GM21786 (cell line): ENCODE data around the gene ERC2.
"Not testable (repeated sequence)": the region's sequence is repeated elsewhere in the genome, so short reads cannot be mapped to it uniquely, and the experiment has no call there.

Experiments used
- ATAC-seq: cut with Tn5 transposase; IDR thresholded peaks from one replicate; pipeline ENCODE4 v1.9.1; 2021; ENCODE audit not compliant: unreplicated experiment

ERC2 gene

DNA sequence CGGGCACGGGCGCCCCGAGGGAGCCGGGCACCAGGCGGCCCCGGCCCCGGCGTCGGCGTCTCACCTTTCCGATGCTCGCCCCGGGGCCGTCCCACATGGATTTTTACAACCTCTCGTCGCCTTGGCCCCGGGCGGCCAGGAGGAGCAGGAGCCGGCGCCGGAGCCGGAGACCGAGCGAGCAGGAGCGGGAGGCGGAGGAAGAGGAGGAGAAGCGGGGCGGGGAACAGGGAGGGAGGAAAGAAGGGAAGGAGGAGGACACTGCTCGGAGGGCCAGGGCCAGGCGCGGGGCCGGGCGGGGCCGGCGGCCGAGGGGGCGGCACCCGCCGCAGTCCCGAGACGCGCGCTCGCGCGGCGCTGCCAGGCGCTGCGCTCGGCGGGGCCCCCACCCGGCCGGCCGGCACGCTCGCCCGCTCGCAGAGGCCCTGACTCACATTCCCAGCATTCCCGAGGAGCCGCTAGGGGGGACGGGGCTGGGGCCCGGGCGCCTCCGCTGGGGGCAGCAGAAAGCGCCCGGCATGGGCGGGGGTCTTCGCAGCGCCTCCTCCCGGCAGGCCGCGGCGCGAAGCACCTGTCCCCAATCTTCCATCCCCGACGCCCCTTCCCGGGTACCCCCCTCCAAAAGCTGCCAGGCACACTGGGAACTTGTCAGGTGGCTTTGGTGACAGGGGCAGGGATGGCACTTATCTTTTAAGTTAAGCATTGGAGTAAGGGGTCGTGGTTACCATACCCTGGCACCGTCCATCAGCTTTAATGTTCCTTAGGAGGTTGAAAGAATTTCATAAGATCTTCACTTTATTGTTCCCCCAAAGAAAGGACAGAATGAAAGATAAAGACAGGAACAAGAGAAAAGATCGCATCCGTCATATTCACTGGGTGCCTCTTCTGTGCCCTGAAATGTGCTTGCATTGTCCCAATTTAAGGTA, at the start of gene ERC2:
Gene ERC2 (minus strand): TSS at position 284 of the 923 bp plus-strand sequence.
- ATAC-seq = no peak

DNA sequence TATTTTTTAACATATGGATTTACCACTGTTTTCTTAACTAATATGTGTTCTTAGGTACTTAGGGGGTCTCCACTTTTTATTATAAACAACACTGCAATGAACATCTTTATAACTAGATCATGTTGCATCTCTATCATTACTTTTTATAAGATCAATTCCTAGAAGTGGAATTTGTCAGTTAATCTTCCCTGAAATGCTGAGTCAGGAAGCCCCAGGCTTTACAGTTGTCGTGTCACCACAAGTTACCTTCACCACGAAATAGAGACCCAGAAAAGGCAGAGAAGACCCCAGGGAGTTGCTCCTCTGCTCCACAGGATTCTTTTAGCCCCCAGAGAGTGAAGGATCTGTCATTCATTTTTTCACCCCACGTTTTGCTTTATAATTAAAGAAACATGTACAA, 34.5 kb upstream of the ERC2 start:
- no peak for ATAC-seq

DNA sequence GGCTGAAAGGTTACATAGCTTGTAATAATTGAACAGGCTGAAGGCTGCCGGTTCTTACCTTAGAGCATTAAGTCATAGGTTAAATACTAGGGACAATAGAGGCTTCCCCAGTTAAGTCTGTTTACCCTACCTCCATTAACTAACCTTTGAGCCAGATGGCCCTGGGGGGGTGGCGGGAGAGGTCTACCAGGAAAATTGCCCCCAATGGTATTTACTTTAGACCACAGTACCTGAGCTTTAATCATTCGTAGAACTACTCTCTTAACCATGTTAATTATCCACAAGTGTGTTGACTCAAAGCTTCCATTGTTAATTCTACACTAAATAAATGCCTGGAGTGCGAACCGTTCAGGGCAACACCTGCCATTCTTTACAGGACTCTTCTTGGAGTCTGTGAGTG, 28.1 kb upstream of the ERC2 start:
- not testable (repeated sequence) for ATAC-seq

DNA sequence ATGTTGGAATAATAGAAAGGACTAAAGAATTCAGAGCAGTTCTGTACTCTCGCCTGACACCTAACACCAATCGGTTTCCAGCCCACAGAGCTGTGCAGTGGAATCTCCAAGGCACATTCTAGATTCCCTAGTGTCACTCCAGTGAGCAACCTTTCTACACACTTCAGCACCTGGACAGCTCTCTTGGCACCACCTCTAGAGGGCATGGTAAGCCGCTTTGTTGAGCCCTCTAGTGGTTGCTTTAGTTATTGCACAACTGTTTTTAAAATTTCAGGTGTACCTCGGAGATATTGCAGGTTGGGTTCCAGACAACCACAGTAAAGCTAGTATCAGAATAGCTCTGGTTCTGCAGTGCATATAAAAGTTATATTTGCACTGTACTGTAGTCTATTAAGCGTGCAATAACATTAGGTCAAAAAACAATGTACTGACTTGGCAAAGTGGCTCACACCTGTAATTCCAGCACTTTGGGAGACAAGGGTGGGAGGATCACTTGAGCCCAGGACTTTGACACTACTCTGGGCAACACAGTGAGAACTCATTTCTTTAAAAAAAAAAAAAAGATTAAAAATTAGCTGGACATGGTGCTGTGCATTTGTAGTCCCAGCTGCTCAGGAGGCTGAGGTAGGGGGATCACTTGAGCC, 26.5 kb upstream of the ERC2 start:
- peak; percentile 71 for ATAC-seq

DNA sequence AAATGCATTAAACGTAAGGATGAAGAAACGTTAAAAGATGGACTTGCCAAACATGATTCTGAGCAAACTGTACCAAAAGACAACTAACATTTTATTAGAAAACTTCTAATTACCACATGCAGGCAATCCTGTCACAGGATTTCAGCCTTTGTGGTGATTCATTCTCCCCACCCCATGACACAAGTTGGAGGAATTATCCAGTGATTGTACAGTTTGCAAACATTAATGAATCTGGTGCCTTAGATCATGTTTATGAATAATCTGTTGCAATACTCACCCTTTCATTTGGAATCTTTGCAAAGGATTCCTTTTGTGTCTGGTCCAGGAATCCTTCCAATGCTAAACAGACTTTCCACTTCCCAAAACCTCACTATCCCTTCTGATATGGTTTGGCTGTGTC, 23.3 kb upstream of the ERC2 start:
- no peak for ATAC-seq

DNA sequence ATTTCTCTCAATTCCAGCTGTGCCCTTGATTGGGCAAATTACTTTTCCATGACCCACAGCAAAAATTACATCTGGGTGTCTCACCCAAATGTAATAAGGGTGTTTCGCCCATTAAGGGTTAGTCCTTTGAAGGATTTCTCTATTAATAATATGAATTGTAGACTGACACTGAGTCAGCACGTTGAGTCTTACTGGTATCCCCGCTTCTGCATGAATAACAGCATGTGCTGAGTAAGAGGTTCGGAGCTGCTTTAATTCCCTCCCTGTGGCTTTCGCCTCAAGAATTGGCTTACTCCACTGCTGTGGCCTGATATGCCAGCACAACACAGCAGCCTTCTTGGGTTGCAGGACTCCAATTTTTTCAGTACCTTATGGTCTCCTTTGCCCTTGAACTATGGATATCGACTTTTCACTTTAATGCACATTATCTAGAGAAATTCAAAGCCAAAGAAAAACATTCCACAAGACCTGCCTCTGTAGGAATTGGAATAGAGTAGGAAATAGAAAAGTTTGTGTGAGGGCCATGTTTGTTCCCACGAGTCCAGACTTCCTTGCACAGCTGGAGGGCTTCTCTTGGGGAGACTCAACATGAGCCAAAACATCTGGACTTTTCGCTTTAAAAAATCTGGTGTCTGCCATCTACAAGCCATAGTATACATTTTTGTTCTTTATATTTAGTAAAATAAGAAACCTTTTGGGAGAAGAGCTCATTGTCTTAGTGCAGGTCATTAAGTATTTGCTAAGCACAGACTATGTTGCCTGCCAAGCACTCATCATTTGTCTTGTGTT, 20.7 kb upstream of the ERC2 start:
- no peak for ATAC-seq

DNA sequence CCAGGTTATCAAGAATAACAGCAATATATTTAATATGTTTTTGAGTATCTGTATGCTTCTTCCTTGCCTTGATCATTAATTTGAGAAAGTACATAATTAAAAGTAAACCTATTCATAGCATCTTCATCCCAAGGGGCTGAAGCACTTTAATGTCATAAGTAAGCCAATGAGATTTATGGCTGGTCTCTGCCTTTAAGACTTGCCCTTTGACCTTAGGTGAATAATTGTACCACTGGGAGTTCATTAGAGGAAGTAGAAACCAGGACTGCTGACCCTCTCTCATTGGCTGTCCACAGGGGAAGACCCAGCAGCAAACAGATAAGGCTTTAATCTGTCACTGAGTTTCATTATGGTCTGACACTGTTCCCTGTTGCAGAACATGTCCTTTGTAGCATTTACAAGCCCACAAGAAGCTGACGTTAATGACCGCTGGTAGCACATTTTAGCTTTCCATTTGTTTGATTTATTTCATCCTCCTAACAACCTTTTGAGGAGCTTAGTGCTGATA, 16.3 kb upstream of the ERC2 start:
- no peak for ATAC-seq

DNA sequence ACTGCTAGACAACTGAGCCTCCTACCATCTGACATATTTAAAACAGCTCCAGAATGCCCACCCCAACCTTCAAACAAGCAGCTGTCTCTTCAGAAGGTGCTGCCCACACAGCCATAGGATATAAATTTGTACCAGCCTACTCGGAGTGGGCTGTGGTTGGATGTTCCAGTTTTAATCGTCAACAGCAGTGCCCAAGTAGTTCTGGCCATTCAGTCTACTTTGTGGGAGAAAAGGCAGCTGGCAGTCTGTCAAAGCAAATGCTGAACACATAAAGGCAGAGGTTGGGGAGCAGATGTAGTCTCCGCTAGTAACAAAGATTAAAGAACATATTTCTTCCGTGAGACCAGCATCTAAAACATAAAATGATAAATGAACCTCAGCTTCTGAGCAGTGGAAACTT, 15.9 kb upstream of the ERC2 start:
- no peak for ATAC-seq

DNA sequence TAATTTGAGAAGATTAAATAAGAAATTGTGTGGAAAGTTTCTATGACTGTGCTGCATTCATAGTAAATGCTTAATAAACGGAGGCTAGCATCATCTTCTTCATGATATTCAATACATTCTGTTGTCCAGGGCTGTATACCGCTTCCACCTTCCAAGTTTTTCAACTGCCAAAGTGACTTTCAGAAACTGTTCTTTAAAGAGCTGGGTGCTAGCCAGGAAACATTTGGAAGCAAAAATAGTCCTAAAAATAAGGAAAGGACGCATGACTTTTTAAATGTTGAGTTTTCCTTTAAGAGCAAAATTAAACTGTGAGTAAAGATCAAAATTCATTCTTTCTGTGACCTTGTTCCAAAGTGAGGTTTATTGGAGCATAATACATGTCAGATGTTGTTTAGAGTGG, 9.4 kb upstream of the ERC2 start:
- no peak for ATAC-seq

DNA sequence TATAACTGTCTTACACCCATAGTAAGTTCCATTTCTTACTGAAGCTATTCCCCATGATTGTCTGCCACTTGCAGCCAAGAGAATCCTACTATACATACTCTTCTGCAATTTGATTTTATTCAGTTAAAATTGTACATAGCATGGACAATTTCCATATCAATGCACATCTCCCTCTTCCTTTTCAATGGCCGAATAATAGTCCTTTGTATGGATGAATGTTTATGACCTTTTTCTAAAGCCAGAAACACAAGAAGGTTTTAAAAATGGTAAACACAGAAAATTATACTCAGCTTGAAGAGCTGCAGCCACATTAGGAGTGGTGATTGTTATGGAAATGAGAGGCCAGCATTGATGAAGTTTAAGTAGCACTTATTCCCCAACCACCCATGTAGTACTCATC, 8.5 kb upstream of the ERC2 start:
- no peak for ATAC-seq

DNA sequence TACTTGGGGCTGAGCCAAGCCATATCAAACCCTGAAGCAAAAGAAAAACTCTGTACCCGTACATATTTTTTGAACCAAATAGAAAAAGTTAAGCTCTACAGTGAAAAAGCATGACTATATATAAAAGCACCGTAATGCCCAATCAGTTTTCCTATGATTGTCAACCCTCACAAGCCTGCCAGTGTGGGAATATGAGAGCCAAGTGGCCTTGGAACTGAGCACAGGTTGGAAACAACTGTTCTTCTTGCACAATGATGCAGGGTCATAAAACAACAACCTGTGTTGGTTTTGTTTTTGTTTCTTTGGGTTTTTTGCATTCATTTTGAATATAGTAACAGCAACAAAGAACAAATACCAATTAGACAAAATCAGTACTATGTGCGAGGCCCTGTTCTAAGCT, 3.5 kb upstream of the ERC2 start:
- no peak for ATAC-seq

DNA sequence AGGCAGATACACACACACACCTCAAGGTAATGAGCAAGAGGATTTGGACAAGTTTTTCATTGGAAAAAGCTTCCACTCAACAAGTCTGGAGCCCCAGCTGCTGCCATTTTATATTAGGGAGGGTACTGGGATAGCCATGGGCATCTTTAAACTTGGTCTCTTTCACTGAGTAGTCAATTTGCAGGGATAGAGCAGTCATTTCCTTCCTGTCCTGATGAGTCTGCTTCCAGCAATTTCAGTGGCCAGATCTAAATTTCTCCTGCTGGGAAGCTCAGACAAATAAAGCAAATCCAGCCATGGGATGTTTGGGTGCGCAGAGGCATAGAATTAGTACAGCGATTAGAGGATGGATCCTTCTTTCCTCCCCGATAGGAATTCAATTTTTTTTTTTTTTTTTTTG, 874 bp upstream of the ERC2 start:
- ATAC-seq = no peak

DNA sequence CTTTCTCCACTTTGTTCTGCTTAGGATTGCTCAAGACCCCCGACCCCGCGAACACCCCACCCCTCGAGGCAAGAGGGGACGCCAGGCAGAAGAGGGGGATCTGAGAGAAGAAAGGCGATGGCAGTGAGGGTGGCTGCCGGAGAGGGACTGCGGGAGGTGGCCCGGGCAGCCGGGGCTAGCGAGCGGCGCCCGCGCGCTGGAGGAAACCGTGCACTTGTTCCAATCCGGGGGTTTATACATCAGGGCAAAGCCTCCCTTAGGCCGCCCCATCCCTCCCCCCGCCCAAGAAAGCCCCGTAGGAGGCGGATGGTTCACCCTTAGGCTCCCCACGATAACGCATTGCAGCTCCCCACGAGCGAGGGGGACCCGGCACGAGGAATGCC, 475 bp downstream of the ERC2 start:
- ATAC-seq = no peak

DNA sequence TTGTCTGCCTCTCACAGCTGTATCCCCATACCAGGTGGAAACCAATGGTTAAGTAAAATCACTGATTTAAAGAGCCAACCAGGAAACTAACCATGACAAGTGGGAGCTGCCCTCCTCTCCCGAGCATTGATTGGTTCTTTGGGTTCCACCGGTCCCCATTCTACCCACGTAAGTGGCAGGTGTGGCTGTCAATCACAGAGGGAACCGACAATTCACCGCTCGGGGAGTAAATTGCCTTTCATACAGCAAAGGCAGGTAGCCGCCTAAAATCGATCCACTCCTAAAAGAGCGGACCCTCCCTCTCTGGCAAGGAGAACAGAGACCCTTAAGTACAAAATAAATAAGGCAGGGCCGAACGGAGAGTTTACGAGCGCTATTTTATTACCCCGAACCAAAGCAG, 1.2 kb downstream of the ERC2 start:
- no peak for ATAC-seq

DNA sequence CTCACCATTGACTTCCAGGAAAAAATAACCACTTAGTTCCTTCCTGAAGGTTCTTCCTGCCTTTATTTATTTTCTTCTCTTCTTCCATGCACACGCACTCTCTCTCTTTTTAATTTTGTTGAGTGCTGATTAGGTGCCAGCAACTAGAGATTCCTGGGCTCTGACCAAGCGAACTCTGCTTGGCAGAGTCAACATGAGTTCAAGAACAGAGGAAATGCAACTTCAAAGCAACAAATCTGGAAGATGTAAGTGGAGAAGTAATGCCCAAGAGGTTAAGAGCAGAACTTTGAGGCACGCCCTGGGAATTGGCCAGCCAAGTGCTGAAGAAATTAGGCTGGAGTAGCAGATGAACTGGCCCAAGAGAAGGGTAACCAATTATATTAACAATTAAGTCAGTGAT, 8.5 kb downstream of the ERC2 start:
- no peak for ATAC-seq

DNA sequence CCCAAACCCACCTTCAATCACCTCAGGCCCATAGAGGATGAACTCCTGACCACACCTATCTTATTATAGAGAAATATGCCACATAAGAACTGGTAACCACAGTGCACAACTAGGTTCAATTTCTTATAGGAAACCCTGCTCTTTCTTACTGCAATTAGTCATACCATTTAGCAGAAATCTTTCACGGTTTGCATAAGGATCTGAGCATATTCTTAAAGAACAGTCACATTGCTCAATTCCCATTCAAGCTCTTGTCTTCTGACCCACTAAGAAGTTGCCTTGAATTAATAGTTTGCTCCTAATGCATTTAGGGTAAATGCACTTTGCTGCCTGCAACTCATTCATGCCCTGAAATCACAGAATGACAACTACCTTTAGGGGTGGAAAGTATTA, 9.2 kb downstream of the ERC2 start:
- ATAC-seq = no peak

DNA sequence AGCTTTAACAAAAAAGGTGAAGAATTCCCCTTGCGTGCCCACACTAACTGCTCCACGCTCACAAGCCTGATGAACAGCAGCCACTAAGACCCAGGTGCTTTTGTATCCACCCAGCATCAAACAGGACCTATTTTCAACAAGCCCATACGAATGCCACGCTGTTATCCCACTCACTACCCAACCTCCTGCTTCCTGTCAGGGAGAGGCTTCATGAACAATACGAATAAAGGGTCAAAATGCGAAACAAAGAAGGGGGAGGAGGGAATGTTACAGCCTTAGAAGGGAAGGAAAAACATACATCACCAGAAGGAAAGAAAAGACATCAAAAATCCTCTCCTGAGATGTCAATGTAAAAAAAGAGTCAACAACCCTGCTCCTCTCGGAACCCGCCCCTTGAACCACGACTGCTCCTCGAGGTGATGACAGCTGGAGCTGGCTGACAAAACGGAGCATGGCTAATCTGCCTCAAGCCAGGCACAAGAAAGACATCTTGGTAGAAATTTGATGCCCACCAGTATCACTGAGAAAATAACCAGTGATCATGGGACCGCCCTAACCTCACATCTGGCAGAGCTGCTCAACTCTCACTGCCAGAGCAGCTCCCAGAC, 9.7 kb downstream of the ERC2 start:
- no peak for ATAC-seq

DNA sequence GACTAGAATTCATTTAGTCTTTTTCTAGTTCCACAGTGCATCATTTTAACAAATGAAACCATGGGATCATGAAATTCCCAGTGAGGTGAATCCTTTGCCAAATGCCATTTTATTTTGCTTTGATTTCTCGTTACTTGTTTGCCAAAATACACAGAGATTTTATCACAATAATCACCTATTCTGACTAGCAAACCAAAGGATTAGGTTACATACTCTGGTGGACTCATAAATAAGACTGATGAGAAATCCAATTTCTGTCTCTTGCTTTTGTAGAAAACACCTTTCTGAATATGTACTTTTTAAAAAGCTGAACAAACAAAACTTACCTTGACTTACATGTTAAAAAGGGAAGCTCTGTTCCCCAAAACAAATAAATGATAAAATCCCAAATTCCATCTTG, 12.2 kb downstream of the ERC2 start:
- no peak for ATAC-seq

DNA sequence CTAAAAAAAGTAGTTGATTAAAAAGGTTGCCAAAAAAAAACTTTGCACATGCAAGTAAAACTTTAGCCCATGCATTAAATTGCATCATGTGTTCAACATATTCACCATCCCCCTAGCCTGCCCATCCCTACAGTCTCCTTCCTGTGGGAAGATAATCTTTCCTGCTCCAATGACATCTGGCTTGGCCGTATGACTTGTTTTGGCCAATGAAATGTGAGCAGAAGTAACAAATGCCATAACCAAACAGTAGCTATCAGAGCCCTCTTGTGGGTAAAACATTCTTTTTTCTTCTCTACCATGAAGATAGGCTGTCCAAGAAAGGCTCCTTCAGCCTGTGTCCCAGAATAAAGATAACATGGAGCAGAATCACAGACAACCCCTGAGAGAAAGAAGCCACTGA, 15.3 kb downstream of the ERC2 start:
- no peak for ATAC-seq

DNA sequence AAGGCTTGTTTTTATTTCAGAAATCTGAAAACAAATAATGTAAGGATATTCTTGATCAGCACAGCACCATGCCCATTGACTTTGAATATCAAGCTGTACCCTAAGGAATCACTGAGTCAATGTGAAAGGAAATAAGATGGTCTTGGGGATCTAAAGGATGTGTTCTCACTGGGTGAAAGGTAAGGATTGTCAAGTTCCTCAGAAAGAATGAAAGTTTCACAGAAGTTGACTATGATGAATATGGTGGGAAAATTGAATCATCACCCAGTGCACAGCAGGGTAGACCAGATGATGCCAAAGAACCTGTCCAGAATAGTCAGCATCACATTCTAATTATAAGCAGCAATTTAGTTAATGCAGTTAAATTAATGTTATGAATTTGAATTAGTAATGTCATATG, 16.2 kb downstream of the ERC2 start:
- no peak for ATAC-seq

DNA sequence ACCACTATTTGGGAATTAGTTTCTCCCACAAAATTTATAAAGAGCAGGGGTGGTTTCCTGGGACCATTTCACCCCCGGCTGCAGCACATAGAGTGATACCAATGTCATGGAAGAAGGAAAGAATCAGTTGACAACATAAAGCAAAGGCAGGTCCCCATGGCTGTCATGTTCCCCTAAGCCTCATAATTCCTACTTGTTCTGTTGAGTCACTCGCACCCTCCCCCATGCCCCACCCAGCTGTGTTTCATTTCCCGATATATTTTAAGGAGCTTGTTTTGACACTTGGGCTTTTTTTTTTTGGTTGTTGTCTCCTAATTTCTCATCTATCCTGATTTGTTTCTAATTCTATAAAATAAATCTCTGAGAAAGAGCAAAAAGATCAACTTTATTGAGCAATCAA, 24.9 kb downstream of the ERC2 start:
- ATAC-seq = no peak
